Fibroblast of peridontal ligament (primary cell): Measurements from ENCODE around the gene HES7.
"Not testable (repeated sequence)": the region's sequence is repeated elsewhere in the genome, so short reads cannot be mapped to it uniquely, and the experiment has no call there.

Experiments used
- DNase-seq: peaks from one replicate; pipeline ENCODE4 v3.0.0-alpha.2; 2010; ENCODE audit errors: extremely low read depth

The HES7 gene

DNA sequence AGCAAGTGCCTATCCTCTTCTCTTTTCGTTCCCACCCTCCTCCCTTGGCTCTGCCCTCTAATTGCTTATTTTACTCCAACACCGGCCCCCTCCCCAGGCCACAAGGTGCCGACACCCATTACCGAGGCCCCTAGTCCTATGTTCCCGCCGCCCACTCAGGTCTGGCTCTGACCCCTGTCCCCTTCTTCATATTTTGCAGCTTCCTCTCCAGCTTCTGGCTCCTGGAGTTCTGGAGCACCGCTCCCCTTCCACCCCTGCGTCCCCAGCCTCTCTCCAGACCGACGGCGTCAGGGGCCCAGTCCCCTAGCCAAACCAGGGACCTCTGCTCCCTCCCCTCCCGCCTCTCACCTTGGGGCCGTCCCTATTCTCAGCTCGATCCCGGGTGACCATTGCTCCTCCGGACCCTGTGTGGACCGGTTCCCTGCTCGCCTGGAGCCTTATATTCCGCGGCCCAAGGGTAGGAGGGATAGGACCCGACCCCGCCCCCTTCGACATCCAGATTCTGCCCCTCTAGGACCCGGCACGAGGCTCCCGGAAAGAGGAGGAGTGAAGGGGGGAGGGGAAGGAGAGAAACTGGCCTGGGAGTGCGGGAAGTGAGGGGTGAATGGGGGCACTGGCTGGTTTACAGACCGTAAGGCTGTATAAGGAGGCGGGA, at the start of gene HES7:
HES7 (minus strand) TSS at position 412 of the 655 bp plus-strand sequence; CDS start at position 390, 22 bp downstream.
- DNase-seq, result no peak

DNA sequence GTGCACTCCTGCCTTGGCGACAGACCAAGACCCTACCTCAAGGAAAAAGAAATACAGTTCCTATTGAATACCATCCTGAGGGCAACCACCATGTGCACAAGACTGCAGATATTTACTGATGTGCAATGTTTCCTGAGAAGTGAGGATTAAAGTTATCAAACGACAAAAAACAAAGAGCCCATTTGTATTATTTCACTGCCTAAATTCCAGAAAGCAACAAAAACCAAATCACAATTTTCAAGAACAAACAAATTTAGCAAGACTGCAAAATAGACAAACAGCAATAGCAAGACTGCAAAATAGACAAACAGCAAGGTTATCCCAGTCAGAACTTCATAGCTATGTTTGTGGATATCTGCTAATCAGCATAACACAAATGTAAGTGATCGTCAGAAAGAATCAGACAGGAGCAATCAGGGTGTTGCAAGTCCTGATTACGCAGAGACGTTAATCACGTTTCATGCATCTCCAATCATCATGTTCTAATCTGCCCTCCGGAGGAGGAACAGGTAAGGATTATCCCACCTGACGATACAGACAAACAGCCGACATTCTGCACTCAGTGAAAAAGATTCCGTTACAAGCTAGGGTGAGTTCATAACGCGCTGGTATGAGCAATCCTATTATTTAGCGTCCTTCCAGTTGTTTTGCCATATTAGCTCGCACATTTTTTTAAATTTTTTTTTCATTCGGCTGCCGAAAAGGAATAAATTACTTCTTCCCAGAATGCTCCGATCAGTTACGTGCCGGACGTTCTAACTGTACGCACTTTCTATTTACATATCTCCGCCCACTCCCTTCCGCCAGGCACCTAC, 49.4 kb upstream of the HES7 start:
- DNase-seq, result peak; percentile 97

DNA sequence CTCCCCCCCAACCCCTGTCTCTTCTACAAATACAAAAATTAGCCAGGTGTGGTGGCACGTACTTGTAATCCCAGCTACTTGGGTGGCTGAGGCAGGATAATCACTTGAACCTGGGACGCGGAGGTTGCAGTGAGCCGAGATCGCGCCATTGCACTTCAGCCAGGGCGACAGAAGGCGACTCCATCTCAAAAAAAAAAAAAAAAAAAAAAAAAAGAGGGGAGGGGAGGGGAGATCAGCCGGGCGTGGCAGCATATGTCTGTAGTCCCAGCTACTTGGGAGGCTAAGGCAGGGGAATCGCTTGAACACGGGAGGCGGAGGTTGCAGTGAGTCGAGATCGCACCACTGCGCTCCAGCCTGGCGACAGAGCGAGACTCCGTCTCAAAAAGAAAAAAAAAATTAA, 46.3 kb upstream of the HES7 start:
- not testable (repeated sequence) for DNase-seq

DNA sequence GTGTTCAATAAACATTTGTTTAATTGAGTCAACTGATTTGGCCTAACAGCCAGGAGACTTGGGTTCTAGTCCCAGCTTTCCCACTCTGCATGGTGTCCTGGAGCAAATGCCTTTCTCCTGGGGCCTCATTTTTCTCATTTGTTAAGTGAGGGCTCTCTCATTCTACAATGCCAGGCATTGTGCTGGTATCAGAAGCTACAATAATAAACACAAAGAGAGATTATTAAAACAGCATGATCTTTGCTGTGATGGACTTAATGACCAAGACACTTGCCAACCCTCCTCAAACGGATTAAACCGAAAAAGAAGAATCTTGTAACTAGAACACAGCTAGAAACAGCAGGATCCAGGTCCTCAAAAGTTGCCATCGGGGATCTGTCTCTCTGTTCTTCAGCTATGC, 43.6 kb upstream of the HES7 start:
- no peak for DNase-seq

DNA sequence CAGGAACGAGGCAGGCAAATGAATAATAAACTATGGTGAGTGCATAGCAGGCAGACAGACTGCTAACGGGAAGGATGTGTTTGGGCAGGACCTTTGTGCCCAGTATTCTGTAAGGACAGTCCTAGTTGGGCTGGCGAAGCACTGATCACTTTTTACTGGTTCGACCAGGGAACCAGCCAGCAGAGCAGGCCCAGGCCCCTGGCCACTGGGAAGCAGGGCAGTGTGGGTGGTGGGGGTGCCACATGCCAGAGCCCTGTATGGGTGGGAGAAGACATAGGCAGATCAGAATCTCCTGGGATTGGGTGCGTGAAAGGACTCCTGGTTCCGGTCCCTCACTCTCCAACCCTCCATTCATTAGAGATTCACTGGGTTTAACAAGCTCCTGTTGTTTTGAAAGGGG, 42.8 kb upstream of the HES7 start:
- DNase-seq, result no peak

DNA sequence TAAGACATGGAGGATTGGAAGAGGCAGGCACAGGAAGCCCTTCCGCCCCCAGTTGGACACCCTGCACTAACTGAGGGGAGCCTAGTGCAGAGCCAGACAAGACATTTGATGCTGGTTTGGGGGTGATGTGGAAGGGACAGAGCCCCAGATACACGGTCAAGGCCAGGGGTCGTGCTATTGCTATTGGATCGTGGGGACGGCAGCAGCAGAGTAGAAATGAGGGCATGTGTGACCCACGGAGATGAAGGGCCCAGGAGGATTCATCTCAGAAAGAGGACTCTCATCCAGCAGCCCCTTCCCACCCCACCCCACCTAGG, 40.9 kb upstream of the HES7 start:
- DNase-seq, result no peak

DNA sequence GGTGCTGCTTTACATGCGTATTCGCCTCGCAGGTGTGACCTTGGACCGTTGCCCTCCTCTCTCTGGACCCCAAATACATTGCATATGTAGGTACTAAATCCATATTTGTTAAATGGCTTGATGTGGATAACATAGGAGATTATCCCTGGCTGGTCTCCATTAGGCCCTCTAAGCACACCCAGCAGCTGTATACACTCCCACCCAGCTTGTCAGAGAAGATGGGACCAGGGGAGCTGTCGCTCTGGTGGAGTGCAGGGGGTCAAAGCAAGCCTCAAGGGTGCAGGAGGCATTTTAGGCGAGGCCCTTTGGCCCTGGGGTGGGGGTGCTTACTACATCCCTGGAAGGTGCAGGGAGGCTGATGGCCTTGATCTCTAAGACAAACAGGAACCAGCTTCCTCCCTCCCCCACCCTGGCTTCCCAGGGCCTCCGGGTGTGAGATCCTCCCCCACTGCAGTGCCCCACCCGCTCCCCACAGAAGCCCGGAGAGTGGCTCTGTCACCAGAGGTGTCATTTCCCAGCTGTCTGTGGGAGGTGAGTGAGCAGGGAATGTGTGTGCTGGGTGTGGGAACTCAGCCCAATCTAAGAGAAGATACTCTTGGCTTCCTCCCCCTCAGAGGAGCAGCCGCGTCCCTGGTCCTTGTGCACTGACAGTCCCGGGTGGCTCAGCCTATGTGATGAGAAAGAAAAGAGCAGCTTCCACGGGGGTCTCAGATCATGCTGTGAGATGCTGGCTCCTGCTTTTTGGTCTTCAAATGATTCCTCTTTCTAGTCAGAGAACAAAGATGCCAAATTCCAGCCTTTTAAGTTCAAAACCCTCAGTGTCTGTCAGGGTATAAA, 40.3 kb upstream of the HES7 start:
- no peak for DNase-seq

DNA sequence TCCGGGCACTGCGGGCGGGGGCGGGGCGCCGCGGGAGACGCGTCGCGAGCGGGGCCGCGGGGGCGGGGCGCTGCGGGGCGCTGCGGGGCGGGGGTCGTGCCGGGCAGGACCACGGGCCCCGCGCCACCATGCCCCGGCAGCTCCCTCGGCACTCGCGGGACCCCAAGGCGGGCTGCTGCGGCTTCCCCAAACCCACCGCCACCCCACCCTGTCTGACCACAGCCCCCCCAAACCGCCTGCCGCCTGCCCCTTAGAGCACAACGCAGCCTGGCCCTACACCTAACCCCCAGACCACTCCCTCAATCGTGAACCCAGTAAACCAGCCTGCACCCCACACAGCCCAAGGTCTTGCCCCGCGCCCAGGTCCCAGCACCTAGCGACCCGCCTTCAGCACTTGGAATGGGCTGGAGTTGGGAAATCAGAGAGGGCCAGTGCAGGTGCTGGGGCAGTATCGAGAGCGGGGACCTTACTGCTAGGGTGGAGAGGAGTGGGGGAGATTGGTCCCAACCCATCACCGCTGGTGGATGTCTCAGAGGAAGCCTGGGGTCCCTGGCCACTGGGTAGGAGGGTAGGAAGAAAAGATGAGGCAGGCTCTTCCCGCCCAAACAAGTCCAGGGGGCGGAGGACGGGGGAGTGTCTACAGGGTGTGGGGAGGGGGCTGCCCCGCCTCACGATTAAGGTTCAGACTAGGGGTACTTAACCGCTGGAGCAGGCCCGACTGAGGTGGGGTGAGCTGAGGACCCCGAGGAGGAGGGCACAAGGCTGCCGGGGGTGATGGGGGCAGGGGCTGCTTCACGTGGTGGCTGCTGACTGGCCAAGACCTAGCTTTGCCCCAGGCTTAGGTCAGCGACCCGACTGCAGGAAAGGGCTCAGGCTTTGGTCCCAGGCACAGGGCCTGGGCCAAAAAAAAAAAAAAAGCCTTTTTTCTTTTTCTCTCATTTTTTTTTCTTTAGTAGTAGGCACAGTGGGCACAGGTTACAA, 39.4 kb upstream of the HES7 start:
- DNase-seq, result no peak

DNA sequence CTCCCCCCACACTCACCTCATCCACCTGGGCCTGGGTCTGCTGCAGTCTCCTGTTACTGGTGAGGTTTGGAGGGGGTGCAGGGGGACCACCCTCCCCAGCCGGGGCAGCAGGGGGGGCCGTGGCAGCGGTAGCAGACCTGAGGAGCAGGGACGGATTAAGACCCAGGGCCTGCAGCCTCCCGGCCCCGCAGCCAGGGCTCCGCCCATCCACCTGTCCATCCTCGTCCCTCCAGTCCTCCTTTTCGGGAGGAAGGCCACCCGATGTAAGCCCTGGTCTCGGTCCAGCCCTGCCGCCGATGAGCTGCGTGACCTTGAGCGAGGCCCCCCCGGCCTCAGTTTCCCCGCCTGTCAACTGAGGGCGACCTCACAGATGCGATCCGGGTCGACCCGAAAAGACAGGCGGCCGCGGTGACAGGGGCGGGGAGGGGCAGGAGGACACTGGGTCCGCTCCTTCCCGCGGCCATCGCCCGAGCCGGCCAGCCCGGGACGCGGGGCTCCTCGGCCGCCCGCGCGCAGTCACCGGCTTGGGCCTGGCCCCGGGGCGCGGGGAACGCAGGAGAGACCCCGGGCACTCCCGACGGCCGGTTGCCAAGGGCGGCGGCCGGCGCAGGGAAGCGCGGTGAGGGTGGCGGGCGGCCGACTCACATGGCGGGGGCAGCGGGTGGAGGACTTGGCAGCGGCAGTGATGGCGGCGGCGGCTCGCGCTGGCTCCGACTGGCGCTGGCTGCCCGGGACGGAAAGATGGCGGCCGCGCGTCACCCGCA, 38.5 kb upstream of the HES7 start, which contains the start of gene VAMP2:
VAMP2 (minus strand) TSS at position 716 of the 764 bp plus-strand sequence; CDS start at position 647, 69 bp downstream.
- DNase-seq, result peak; percentile 50

DNA sequence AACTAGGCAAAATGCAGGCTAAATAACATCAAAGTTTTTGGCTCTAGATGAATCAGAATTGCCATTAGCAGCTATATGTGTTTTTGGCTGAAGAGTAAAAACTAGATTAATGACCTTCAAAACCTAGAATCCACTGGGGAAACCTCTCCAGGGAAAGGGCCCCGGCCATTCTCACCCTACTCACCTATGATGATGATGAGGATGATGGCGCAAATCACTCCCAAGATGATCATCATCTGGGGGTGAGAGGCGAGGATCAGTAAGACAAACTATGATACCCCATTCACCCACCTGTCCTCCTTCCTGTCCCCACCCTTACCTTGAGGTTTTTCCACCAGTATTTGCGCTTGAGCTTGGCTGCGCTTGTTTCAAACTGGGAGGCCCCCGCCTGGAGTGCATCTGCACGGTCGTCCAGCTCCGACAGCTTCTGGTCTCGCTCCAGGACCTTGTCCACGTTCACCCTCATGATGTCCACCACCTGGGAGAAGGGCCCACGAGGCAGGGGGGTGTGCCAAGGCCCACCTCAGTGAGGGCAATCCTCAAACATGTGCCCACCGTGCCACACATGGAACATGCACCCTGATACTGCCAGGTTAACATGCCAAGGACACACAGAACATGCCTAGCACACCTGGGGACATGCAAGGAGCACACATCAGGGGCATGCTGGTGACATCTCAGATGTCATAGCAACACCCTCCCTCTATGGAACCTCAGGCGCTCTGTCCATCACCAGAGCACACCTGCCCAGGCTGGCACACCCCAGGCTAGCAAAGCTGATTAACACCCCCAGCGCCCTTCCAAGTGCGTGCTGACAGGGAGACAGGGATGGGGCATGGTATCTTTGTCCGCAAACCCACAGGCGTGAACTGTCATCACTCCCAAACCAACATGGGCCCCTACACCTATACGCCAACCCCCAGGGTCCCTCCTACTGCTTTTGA, 37.7 kb upstream of the HES7 start:
- no peak for DNase-seq

DNA sequence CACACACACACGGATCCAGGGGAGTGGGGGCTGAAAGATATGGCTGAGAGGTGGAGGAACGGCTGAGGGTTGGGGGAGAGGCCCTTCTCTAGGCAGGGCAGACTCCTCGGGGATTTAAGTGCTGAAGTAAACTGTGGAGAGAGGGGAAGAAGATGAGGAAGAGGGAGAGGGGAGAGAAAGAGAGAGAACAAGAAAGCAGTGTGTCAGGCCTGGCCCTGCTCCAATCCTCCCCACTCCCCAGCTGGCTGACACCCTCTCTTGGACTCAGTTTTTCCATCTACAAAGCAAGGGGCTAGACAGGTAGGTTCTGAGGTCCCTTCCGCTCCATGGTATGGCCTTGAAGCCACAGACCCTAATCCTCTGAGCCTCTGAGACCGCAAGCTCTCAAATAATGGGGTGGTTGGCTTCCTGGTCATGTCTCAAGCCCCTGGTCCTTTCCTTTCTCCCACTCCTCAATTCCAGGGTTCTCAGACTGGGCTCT, 36.9 kb upstream of the HES7 start:
- no peak for DNase-seq

DNA sequence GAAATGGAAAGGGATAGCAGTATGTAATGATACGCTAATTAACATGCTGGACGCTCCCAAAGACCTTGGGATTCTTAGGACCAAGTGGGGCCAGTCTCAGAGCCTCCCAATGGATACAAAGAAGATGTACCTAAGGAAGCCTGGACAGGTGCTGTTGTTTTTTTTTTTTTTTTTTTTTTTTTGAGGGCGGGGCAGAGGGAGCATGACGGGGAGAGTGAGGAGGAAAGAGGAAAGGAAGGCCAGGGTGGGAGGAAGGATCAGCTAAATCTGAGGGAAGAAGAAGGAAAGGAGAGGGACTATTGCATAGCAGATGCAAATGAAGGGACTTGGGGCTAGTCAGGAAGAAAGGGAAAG, 36.3 kb upstream of the HES7 start:
- DNase-seq, result no peak

DNA sequence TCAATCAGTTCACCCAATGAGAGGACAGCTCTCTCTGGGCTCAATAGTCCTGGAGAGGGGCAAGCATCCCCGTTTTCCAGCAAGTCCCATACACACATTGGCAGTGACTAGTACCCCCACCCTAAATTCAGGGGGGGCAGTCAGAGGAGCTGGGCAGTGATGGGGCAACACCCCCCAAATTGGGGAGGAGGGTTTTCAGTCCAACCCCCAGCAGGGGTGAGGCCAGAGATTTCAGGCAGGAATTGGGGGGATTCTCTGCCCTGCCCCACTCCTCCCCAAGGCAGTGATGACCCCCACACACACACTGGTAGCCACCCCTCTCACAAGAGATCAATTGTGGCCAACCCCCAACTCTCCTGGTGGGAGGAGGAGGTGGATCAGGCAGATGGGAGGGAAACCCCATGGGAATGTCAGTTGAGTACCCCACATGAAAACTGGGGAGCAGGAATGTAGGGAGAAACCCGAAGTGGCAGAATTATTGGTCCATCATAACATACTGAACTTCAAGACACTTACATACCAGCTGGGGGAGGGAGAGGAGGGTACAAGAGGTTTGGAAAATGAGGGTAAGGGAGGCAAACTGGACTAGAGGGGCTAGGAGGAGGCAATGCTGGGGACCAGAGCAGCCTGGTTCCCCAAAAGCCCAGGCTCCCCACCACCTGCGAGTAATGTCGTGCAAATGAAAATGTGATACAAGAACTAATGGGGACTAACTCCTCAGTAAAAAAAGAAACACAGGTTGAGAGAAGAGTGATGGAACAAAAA, 35.7 kb upstream of the HES7 start:
- no peak for DNase-seq

DNA sequence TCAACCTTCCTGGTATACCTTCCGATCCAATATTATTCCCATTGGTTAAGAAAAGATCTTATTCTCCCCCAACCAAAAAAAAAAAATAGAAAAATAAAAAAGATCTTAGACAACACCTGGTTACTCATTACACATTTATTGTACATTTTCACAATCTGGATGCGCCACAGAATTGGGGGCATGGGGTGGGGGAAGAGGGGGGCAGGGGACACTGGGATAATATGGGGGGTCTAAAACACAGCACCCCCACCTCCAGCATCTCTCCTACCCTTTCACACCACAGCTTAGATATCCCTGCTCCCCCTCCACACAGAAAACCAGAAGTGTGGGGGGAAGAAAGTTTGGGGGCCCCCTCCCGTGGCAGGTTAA, 35.1 kb upstream of the HES7 start:
- DNase-seq, result no peak

DNA sequence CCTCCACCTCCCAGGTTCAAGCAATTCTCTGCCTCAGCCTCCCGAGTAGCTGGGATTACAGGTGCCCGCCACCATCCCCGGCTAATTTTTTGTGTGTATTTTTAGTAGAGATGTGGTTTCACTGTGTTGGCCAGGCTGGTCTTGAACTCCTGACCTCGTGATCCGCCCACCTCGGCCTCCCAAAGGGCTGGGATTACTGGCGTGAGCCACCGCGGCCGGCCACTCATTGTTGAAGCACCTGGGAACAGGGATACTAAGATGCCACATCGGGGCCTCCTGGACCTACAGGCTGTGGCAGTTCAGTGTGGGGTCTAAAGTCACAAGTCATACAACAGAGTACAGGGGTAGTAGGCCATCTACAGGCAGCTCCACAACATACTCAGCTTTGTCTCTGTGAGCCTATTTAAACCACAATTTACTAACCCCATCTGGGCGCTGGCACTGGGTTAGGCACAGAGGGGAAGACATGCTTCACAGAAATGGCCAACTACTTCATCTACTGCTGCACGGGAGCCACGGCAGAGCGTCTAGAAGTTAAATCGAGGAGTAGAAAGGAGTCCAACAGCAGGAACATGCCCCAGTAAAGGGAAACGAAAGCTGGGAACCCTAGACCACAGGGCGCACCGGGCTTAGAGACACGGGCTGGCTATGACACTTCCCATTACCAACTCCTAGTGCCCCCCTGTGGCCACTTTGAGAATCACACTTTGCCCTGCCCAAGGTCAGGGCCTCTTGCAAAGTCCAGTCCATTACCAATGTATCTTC, 34.5 kb upstream of the HES7 start:
- peak; percentile 92 for DNase-seq

DNA sequence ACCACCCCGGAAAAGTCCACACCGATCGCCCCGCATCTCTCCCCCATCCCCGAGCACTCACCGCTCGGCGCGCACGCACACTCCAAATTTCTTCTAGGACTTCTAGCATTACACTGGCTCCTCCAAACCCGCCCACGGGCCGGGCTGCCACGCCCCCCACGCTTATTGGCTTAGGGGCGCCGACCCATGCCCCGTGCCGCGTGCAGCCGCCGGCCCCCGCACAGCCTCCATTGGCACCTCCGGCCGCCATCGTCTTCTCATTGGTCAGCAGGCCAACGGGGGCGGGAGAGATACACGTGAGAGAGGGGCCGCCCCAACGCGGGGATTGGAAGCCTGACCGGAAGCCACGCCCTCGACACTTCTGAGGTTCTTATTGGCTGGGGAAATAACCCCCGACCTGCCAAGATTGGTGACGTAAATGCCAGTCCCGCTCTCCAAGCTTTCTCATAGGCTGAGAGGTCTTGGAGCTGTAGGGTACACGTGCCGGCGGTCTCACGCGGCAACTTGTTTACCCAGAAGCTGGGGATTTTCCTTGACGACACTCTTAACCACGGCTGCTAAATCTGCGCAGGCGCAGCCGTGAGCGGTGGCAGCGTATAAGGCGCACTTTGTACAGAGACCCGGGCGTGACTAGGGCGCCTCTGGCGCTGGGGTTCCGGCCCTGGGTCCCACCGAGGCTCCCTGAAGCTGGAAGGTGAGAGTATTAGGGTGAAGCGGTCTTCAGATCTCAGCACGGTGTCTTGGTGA, 32.5 kb upstream of the HES7 start:
- peak; percentile 100 for DNase-seq

DNA sequence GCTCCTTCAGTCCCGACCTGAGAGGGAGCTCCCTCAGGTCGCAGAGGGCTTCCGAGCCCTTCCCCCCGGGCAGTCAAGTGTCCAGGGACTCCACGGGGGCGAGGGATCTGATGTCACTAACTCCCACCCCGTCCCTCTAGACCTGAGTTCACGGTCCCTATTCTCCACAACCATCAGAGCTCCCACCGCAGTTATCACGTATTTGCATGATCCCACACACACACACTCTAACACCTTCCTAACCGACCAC, 32.0 kb upstream of the HES7 start:
- DNase-seq, result no peak
